Muscle of leg (tissue), 11 donors: ENCODE measurements around the gene PHKB. TPM values are rescaled to one million over a fixed set of nuclear protein-coding genes. Genes with fewer than 3 reads are reported as not detected.

ENCODE experiments used
- DNase-seq: peaks from one replicate; pipeline ENCODE4 v3.0.0; 2013
- H3K27ac ChIP-seq: one replicate; pipeline ENCODE4 v1.5.1; 2013; ENCODE audit warnings: mild to moderate bottlenecking, low read length, control low read depth
- H3K27me3 ChIP-seq: one replicate; pipeline ENCODE4 v1.6.1; 2013; ENCODE audit warnings: low read length; ENCODE audit not compliant: control insufficient read depth, insufficient read depth
- H3K36me3 ChIP-seq: one replicate; pipeline ENCODE4 v1.6.1; 2013; ENCODE audit warnings: low read length; ENCODE audit not compliant: control insufficient read depth, insufficient read depth
- H3K4me1 ChIP-seq: one replicate; pipeline ENCODE4 v1.6.1; 2013; ENCODE audit warnings: low read length; ENCODE audit not compliant: control insufficient read depth, insufficient read depth
- H3K4me3 ChIP-seq: one replicate; pipeline ENCODE4 v1.5.1; 2013; ENCODE audit warnings: low read length, control low read depth
- H3K9me3 ChIP-seq: replicated peaks from 2 replicates; pipeline ENCODE4 v1.6.1; 2013; ENCODE audit warnings: low read depth, low read length; ENCODE audit not compliant: control insufficient read depth
- WGBS: methylation state at CpG from one replicate; pipeline ENCODE4 v1.1.5; 2013; ENCODE audit warnings: missing lambda C conversion rate; ENCODE audit not compliant: insufficient coverage; 5-methylcytosine and 5-hydroxymethylcytosine counted together
- polyA plus RNA-seq, 8 donors: library from polyadenylated mRNA; unstranded; fragments of 120-200 nt; gene quantifications; one replicate each; pipeline versions ENCODE4 v1.2.1 to v1.2.3, GENCODE V29; 2013; ENCODE audit warnings: inconsistent platforms in 1 of 8, low replicate concordance in 1 of 8; ENCODE audit not compliant: insufficient read length in 8 of 8, insufficient read depth in 1 of 8
- total RNA-seq: library from RNA; stranded (reverse); fragments of 120-200 nt; gene quantifications from one replicate; pipeline ENCODE4 v1.2.4, GENCODE V29; 2013

The PHKB gene
- total and polyA plus RNA-seq, 9 donors: 41.7 to 57.8 (median 51.4) TPM

GRCh38 chr16:47480410-47480809 lies 19.3 kb downstream of the PHKB start:
- Histone ChIP-seq H3K27ac (no peak overlapping the region), H3K9me3 (no peaks in the 10 kb centered on the region), H3K27me3 (no peaks in the 10 kb centered on the region), H3K4me3 (no peak overlapping the region), H3K36me3 (no peaks in the 10 kb centered on the region), H3K4me1 (no peaks in the 10 kb centered on the region)
- no CpG with 5 or more reads among the region's 3 CpGs for WGBS
- DNase-seq: no peak

- DNase-seq: no peak
- no peaks in the 10 kb centered on the region for H3K36me3 ChIP-seq
- no peaks in the 10 kb centered on the region for H3K9me3 ChIP-seq
- no peaks in the 10 kb centered on the region for H3K27me3 ChIP-seq
- no peaks in the 10 kb centered on the region for H3K4me1 ChIP-seq
- H3K27ac ChIP-seq: no peak overlapping the region
- WGBS: 74% methylated on average over 2 of the region's 6 CpGs
- no peak overlapping the region for H3K4me3 ChIP-seq
These were observed 20.7 kb downstream of the PHKB start for GRCh38 chr16:47481698-47482374.

GRCh38 chr16:47483616-47484015 lies 22.5 kb downstream of the PHKB start:
- no CpG with 5 or more reads among the region's 2 CpGs for WGBS
- H3K27ac ChIP-seq: no peak overlapping the region
- no peaks in the 10 kb centered on the region for H3K36me3 ChIP-seq
- H3K4me3 ChIP-seq: no peak overlapping the region
- DNase-seq: no peak
- no peaks in the 10 kb centered on the region for H3K27me3 ChIP-seq
- H3K9me3 ChIP-seq: peaks cover 13% of the 10 kb centered on the region
- no peaks in the 10 kb centered on the region for H3K4me1 ChIP-seq

GRCh38 chr16:47486856-47487255 lies 25.7 kb downstream of the PHKB start:
- DNase-seq: no peak
- no peaks in the 10 kb centered on the region for H3K36me3 ChIP-seq
- H3K27me3 ChIP-seq: no peaks in the 10 kb centered on the region
- peaks cover 37% of the 10 kb centered on the region for H3K9me3 ChIP-seq
- H3K4me3 ChIP-seq: no peak overlapping the region
- no peak overlapping the region for H3K27ac ChIP-seq
- no peaks in the 10 kb centered on the region for H3K4me1 ChIP-seq

- no peak overlapping the region for H3K27ac ChIP-seq
- no CpG with 5 or more reads among the region's 3 CpGs for WGBS
- H3K4me1 ChIP-seq: no peaks in the 10 kb centered on the region
- H3K9me3 ChIP-seq: peaks cover 48% of the 10 kb centered on the region
- H3K27me3 ChIP-seq: no peaks in the 10 kb centered on the region
- H3K36me3 ChIP-seq: no peaks in the 10 kb centered on the region
- no peak overlapping the region for H3K4me3 ChIP-seq
- no peak for DNase-seq
These were observed 26.9 kb downstream of the PHKB start for GRCh38 chr16:47488051-47488450.

GRCh38 chr16:47490471-47490870 lies 29.3 kb downstream of the PHKB start:
- Histone ChIP-seq H3K27me3 (no peaks in the 10 kb centered on the region), H3K9me3 (peaks cover 48% of the 10 kb centered on the region), H3K36me3 (no peaks in the 10 kb centered on the region), H3K27ac (no peak overlapping the region), H3K4me3 (no peak overlapping the region), H3K4me1 (no peaks in the 10 kb centered on the region)
- DNase-seq: no peak

DNA sequence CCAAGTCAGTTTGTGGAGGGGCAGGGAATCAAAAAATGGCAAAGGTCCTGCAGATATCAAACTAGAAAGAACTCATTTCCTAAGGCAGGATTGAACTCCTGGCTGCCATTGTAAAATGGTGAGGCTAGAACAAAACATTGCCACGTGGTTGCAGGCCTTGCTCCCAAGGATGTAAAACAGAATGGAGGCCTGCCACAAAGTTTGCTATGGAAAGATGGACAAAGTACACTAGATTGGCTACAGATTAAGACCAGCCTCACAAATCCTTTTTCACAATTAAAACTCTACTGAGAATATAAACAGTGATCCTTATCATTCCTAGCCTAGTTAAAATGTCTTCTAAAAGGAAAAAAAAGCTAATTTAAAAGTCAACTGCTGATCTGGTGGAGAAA lies 30.9 kb downstream of the PHKB start:
- Histone ChIP-seq H3K4me1 (no peaks in the 10 kb centered on the region), H3K36me3 (no peaks in the 10 kb centered on the region), H3K27ac (no peak overlapping the region), H3K4me3 (no peak overlapping the region), H3K9me3 (peaks cover 48% of the 10 kb centered on the region), H3K27me3 (no peaks in the 10 kb centered on the region)
- 50% methylated on average over 1 of the region's 1 CpG for WGBS
- no peak for DNase-seq

DNA sequence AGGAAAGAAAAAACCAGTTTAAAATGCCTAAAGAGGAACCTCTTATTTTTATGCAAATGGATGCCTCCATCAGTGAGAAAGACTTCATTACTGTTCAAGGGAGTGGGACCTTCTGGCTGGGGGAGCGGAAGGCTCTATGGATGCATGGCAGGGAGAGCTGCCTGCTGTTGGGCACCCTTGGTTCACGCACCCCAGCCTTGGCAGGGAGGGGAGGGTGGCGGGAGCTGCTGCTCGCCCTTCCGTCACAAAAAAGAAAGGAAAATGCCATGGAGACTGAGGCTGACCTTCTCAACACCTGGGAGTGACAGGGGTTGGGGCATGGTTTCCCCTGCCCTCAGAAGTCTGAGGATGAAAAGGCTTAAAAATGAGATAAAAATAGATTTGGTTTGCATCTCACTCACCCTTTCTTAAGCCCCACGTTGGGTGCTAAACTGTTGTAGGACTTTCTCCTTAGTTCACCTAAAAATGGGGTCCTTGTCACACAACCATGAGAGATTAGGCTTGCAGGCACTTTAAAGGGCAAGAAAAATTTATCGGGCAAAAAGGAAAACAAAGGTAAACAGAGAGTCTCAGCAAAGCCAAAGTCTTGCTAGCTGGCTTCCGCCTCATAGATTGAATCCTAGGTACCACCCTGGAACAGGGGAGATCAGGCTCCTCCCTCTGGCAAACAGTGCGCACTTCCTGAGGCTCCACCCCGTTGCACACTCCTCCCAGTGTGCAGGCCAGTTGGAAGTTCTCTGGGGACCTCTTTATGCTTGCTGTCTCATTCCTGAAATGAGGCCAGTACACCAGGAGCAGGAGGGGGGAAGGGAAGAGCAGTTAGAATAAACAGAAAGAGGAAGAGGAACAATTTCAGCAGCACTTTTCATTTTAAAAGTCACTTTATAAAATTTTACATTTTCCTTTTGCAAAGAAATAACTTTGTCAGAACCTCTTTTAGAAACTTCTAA lies 31.6 kb downstream of the PHKB start:
- Histone ChIP-seq H3K4me3 (no peak overlapping the region), H3K27me3 (no peaks in the 10 kb centered on the region), H3K4me1 (no peaks in the 10 kb centered on the region), H3K9me3 (peaks cover 43% of the 10 kb centered on the region), H3K27ac (no peak overlapping the region), H3K36me3 (no peaks in the 10 kb centered on the region)
- WGBS: 86% methylated on average over 6 of the region's 10 CpGs
- peak; percentile 80 for DNase-seq

DNA sequence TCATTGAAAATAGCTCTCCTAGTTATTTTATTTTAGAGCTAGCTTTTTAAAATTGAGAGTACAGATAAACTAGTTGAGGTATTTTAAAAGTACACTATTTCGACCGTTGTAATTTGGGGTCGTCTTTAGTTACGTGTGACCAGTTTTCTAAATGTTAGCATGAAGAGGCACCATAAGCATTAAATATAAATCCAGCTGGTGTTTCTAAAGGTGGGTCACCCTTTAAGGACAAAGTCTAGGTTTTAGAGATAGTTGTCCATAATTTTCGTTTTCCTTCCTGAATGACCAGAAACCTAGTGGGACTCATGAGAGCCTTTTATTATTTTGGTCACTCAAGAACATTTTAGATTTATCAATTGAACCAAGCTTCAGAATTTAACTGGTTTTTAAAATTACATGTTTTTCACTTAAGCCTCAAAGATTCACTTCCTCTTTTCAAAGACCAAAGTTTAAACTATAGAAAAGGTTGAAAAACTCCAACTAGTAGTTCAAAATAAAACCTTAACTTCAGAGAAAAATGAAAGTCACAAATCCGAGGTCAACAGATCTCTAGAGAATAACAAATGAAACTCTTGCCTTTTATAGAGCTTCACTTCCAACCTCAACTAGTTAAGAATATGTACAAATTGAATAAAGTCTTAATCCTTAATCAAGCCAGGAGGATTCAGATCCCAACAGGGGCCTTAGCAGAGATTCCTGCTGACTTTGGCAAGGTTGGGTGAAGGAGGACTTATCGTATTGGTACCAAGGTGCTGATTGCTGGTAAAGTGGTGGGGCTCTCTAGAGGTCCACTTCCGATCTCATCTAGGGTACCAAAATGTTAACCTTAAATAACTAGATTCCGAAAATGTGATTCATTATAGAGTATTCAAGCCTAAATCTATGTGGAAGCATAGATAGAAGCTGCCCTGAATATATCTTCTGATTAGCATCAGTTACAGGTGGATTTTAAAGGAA lies 32.5 kb downstream of the PHKB start:
- Histone ChIP-seq H3K4me3 (no peak overlapping the region), H3K4me1 (no peaks in the 10 kb centered on the region), H3K36me3 (peaks cover 2% of the 10 kb centered on the region), H3K27me3 (no peaks in the 10 kb centered on the region), H3K27ac (no peak overlapping the region), H3K9me3 (peaks cover 34% of the 10 kb centered on the region)
- DNase-seq: peak; percentile 8
- WGBS: no CpG with 5 or more reads among the region's 9 CpGs
